Heart left ventricle (tissue), 16 donors: ENCODE measurements around the gene NHLH1. TPM values are rescaled to one million over a fixed set of nuclear protein-coding genes. Genes with fewer than 3 reads are reported as not detected.

Experiments
- ATAC-seq, 4 donors: fragments of 200-7000 bp; cut with Tn5 transposase; one replicate each; pipeline ENCODE4 v1.9.1; 2020 to 2022; ENCODE audit warnings: moderate library complexity in 4 of 4, mild to moderate bottlenecking in 3 of 4, moderate number of reproducible peaks in 1 of 4
- DNase-seq, 5 donors: peaks; one replicate each; pipeline ENCODE4 v3.0.0-alpha.2; 2020
- H3K27ac ChIP-seq, 12 donors: fragments of 200-600 bp; sonication (generic) in 4 of 12; one replicate each; pipeline versions ENCODE4 v1.5.0 to v1.8.0; 2016 to 2022; ENCODE audit warnings: mild to moderate bottlenecking in 2 of 12
- H3K27me3 ChIP-seq, 9 donors: fragments of 200-600 bp; sonication (generic) in 2 of 9; one replicate each; pipeline versions ENCODE4 v1.5.1 to v1.8.0; 2016 to 2022; ENCODE audit warnings: mild to moderate bottlenecking in 3 of 9
- H3K36me3 ChIP-seq, 9 donors: fragments of 200-600 bp; sonication (generic) in 2 of 9; one replicate each; pipeline versions ENCODE4 v1.5.0 to v1.8.0; 2018 to 2022; ENCODE audit warnings: mild to moderate bottlenecking in 2 of 9
- H3K4me1 ChIP-seq, 12 donors: fragments of 200-600 bp; sonication (generic) in 4 of 12; one replicate each; pipeline versions ENCODE4 v1.5.0 to v1.8.0; 2016 to 2022; ENCODE audit warnings: mild to moderate bottlenecking in 3 of 12
- H3K4me3 ChIP-seq, 12 donors: fragments of 200-600 bp; sonication (generic) in 4 of 12; one replicate each; pipeline versions ENCODE4 v1.5.0 to v1.8.0; 2017 to 2022; ENCODE audit warnings: mild to moderate bottlenecking in 9 of 12, moderate library complexity in 4 of 12
- H3K9me3 ChIP-seq, 12 donors: fragments of 200-600 bp; sonication (generic) in 4 of 12; one replicate each; pipeline versions ENCODE4 v1.5.0 to v1.8.0; 2016 to 2022; ENCODE audit warnings: mild to moderate bottlenecking in 1 of 12
- POLR2A ChIP-seq, 2 donors: fragments of 450-650 bp; IDR thresholded peaks; one replicate each; pipeline ENCODE4 v1.6.1; 2017; ENCODE audit warnings: antibody characterized with exemption in 2 of 2, mild to moderate bottlenecking in 2 of 2, moderate library complexity in 2 of 2
- WGBS, 4 donors: extraction: QIAGEN DNeasy Blood & Tissue Kit in 2 of 4; methylation state at CpG; one replicate each; pipeline versions ENCODE4 v1.1.5 to v1.1.7; 2013 to 2018; 5-methylcytosine and 5-hydroxymethylcytosine counted together
- intact Hi-C, 10 donors: fragments of 100-400 bp; cut with DNase I; formaldehyde crosslinking; loops; one replicate each; pipeline versions ENCODE4 v1.11.1 to v1.14.2; 2022
- polyA plus RNA-seq, 2 donors: library from polyadenylated mRNA; stranded (reverse); fragments of 200-250 nt; gene quantifications; one replicate each; pipeline ENCODE4 v1.2.3, GENCODE V29; 2013
- total RNA-seq, 9 donors: library from RNA; depleted of rRNA in 2 of 9; stranded (reverse); fragments of >200 nt in 2 of 9; fragmentation: NEBNext Ultra II Directional in 3 of 9; extraction: Animal tissue kit (Norgen Biotek cat#: 25700) in 3 of 9; gene quantifications; one replicate each; pipeline versions ENCODE4 v1.1.0 to v1.2.4, GENCODE V29; 2016 to 2023
- TF ChIP-seq, protein P1 (sequence below), 12 donors: fragments of 200-600 bp; sonication (generic) in 4 of 12; IDR thresholded peaks; one replicate each; pipeline versions ENCODE4 v1.5.0 to v1.8.0; 2018 to 2022; ENCODE audit warnings: antibody characterized with exemption in 12 of 12, mild to moderate bottlenecking in 5 of 12
- donor health status: ischemic (EF 13 %, LVEDD 7.1; RV severe dilation, severe dysfunction).
- donor health status: healthy with polysubstance abuse.
- donor health status: DM: no; HTN: yes; CAD: no.
- donor health status: DM: no; HTN: no; CAD: no.
- donor health status: ischemic (EF 25% LVEDD 6.9; RV normal size, moderate dysfunction).
- donor health status: ischemic (EF 25% LVEDD 5.7; RV mildly dilated, moderate dysfunction).
- donor health status: healthy.
- donor health status: DM: yes; HTN: yes; CAD: no.
- donor health status: ischemic (EF 35%, LVEDD 5.7; RV mildly dilated, moderate dysfunction).
- donor health status: nonischemic (EF 11% LVEDD 7.7; RV severe dilation, severe dysfunction).
- donor health status: DM: yes; HTN: yes; CAD: no.
- donor health status: PGD.
- donor health status: ischemic (EF 29% LVEDD 5.4; RV normal size, mild dysfunction).
- donor health status: nonischemic (EF 23%, LVEDD 6.1; RV moderate dilation, normal function).

The NHLH1 gene
- total and polyA plus RNA-seq, 11 donors = 0.09 to 0.18 (median 0.14) TPM; not detected in 8

DNA sequence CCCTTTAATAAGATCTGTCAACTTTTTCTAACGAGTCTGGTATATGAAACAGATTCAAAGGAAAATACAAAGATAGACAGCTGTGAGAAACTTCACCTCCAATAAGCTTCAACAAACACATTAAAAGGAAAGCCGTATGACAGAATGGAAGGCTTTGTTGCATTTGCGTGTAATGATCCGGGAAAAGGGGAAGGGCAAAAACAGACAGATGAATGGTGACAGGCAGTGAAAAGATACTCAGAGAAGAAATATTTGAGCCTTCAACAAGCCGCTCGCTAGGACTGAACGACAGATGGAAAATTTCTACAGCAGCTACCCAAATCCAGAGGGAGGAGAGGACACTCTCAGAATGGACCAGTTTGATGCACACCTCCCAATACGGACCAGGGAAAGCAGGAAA is 38.7 kb upstream of the NHLH1 start:
- no peaks in the 10 kb centered on the region for H3K27me3 ChIP-seq
- no peak for DNase-seq
- H3K9me3 ChIP-seq = no peaks in the 10 kb centered on the region
- ATAC-seq = no peak
- intact Hi-C loops = no loop called here
- 68 to 76% (median 71%) methylated on average over 8 of the region's 8 CpGs for WGBS, 4 donors
- no peaks in the 10 kb centered on the region for H3K4me1 ChIP-seq
- H3K27ac ChIP-seq = no peak overlapping the region
- no peak for TF ChIP-seq POLR2A (IDR thresholded peaks at IDR 0.05)
- TF ChIP-seq, protein P1, sequence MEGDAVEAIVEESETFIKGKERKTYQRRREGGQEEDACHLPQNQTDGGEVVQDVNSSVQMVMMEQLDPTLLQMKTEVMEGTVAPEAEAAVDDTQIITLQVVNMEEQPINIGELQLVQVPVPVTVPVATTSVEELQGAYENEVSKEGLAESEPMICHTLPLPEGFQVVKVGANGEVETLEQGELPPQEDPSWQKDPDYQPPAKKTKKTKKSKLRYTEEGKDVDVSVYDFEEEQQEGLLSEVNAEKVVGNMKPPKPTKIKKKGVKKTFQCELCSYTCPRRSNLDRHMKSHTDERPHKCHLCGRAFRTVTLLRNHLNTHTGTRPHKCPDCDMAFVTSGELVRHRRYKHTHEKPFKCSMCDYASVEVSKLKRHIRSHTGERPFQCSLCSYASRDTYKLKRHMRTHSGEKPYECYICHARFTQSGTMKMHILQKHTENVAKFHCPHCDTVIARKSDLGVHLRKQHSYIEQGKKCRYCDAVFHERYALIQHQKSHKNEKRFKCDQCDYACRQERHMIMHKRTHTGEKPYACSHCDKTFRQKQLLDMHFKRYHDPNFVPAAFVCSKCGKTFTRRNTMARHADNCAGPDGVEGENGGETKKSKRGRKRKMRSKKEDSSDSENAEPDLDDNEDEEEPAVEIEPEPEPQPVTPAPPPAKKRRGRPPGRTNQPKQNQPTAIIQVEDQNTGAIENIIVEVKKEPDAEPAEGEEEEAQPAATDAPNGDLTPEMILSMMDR (IDR thresholded peaks at IDR 0.05) = no peak
- H3K36me3 ChIP-seq = peaks cover 0 to 100% (median 99%) of the 10 kb centered on the region in 9 donors
- no peak overlapping the region for H3K4me3 ChIP-seq

DNA sequence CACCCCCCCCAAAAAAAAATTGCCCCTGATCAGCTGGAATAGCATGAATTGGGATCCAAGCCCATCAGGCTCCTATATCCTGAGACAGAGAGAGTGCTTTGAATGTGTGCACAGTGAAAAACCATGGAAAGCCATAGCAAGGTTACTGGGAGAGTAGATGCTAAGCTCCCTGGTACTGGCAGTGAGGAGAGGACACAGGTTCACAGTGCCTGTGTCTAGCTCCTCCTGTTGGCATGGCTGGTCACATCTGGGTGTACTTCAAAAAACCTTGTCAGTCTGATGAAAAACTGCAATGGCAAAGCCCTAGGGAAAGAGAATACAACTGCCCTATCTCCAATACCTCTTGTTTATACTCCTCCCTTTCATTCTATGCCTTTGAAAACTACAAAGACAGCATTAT is 36.8 kb upstream of the NHLH1 start:
- no peaks in the 10 kb centered on the region for H3K9me3 ChIP-seq
- H3K27me3 ChIP-seq = no peaks in the 10 kb centered on the region
- DNase-seq (no peak), ATAC-seq (no peak)
- H3K27ac ChIP-seq = no peak overlapping the region
- intact Hi-C loops = loop anchor here in 1 of 10 donors (5.0 kb wide), 1 partner anchor 33 kb away; no protein-coding TSS in a partner anchor
- H3K36me3 ChIP-seq = peaks cover 0 to 100% (median 99%) of the 10 kb centered on the region in 9 donors
- no peaks in the 10 kb centered on the region for H3K4me1 ChIP-seq
- TF ChIP-seq, protein P1 (IDR thresholded peaks at IDR 0.05) = no peak
- TF ChIP-seq POLR2A (IDR thresholded peaks at IDR 0.05) = no peak
- no peak overlapping the region for H3K4me3 ChIP-seq

DNA sequence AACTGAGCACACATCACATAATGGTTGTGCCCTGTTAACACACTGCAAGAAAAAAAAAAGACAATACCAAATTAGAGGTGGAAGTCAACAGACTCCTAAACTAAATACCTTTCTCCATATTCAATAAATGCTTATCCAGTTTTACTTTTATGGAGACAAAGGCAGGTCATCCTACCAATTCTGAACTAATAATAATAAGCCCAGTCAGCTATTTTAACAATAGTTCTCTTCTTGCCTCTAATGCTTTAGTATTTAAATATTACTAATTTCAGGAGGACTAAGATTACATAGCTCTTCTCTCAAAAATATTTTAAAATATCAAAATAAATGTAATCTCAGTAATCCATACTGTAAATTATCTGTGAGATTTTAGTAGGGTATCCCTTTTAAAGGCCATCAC is 34.4 kb upstream of the NHLH1 start:
- no peak for TF ChIP-seq POLR2A (IDR thresholded peaks at IDR 0.05)
- TF ChIP-seq, protein P1 (IDR thresholded peaks at IDR 0.05) = no peak
- no peak overlapping the region for H3K27ac ChIP-seq
- no peaks in the 10 kb centered on the region for H3K27me3 ChIP-seq
- H3K4me3 ChIP-seq = no peak overlapping the region
- H3K4me1 ChIP-seq = no peaks in the 10 kb centered on the region
- H3K36me3 ChIP-seq = peaks cover 0 to 100% (median 97%) of the 10 kb centered on the region in 9 donors
- ATAC-seq (no peak), DNase-seq (no peak)
- intact Hi-C loops = loop anchor here in 1 of 10 donors (5.0 kb wide), 1 partner anchor 35 kb away; no protein-coding TSS in a partner anchor
- H3K9me3 ChIP-seq = no peaks in the 10 kb centered on the region

DNA sequence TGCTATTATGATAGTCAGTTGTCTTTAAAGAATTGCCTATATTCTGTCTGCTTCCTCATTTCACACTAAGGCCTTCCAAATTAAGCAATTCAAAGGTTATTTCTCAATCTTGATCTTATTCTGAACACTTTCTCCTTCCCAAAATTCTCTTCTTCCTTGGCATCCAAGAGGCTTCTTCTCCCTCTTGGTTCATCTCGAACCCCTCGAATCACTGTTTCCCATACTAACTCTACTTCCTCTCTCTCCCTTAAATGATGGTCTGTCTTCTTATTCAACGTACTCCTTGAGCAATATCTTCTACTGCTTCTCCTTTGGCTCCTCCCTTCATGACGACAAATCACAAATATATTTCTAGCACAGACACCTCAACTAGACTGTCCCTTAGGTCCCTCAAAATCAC is 28.3 kb upstream of the NHLH1 start:
- no peak for TF ChIP-seq POLR2A (IDR thresholded peaks at IDR 0.05)
- TF ChIP-seq, protein P1 (IDR thresholded peaks at IDR 0.05) = no peak
- DNase-seq (no peak), ATAC-seq (no peak)
- 81 to 83% (median 82%) methylated on average over 4 of the region's 4 CpGs for WGBS, 4 donors
- H3K4me1 ChIP-seq = peaks cover 0 to 48% (median 24%) of the 10 kb centered on the region in 12 donors
- peak overlapping the region in 1 of 12 donors; percentile 0 for H3K27ac ChIP-seq
- peaks cover 0 to 70% (median 62%) of the 10 kb centered on the region in 9 donors for H3K36me3 ChIP-seq
- no peak overlapping the region for H3K4me3 ChIP-seq
- H3K9me3 ChIP-seq = no peaks in the 10 kb centered on the region
- intact Hi-C loops = no loop called here
- no peaks in the 10 kb centered on the region for H3K27me3 ChIP-seq
